Neuronal stem cell (in vitro differentiated cells): ENCODE measurements around the gene INHBB.

ENCODE experiments used
- DNase-seq: peaks from one replicate; pipeline ENCODE4 v3.0.0-alpha.2; 2013; ENCODE audit warnings: low spot score
- H2AFZ ChIP-seq: one replicate; pipeline ENCODE4 v1.6.1; 2013; ENCODE audit warnings: mild to moderate bottlenecking, low read length, inconsistent platforms
- H2AK5ac ChIP-seq: 2 replicates; pipeline ENCODE4 v1.6.1; 2013; ENCODE audit warnings: low read depth, mild to moderate bottlenecking, inconsistent platforms, low read length, moderate library complexity, mixed read lengths
- H2BK120ac ChIP-seq: 2 replicates; pipeline ENCODE4 v1.6.1; 2013; ENCODE audit warnings: low read depth, mild to moderate bottlenecking, inconsistent platforms, low read length, moderate library complexity, mixed read lengths
- H2BK12ac ChIP-seq: one replicate; pipeline ENCODE4 v1.6.1; 2013; ENCODE audit warnings: low read length, inconsistent platforms
- H2BK15ac ChIP-seq: 2 replicates; pipeline ENCODE4 v1.6.1; 2013; ENCODE audit warnings: mild to moderate bottlenecking, low read length, inconsistent platforms, mixed read lengths
- H2BK5ac ChIP-seq: one replicate; pipeline ENCODE4 v1.6.1; 2013; ENCODE audit warnings: inconsistent platforms, mild to moderate bottlenecking, low read length, moderate library complexity
- H3K14ac ChIP-seq: one replicate; pipeline ENCODE4 v1.6.1; 2013; ENCODE audit warnings: low read length, inconsistent platforms
- H3K18ac ChIP-seq: 2 replicates; pipeline ENCODE4 v1.6.1; 2013; ENCODE audit warnings: low read length, inconsistent platforms
- H3K23ac ChIP-seq: 2 replicates; pipeline ENCODE4 v1.6.1; 2013; ENCODE audit warnings: low read depth, mild to moderate bottlenecking, mixed read lengths, low read length, inconsistent platforms; ENCODE audit not compliant: poor library complexity
- H3K27ac ChIP-seq: replicated peaks from 3 replicates; pipeline ENCODE4 v1.5.1; 2013; ENCODE audit warnings: low read length, inconsistent platforms
- H3K27me3 ChIP-seq, 3 experiments: 2 replicates each; pipeline ENCODE4 v1.6.1; 2013; ENCODE audit warnings: low read length in 3 of 3, mild to moderate bottlenecking in 2 of 3, inconsistent platforms in 1 of 3, low read depth in 1 of 3, mixed read lengths in 1 of 3, moderate library complexity in 1 of 3; ENCODE audit not compliant: control insufficient read depth in 3 of 3, insufficient read depth in 3 of 3
- H3K36me3 ChIP-seq, 2 donors: replicated peaks in 1 of 2; 2 replicates each; pipeline ENCODE4 v1.6.1; 2013; ENCODE audit warnings: low read length in 2 of 2; ENCODE audit not compliant: control insufficient read depth in 2 of 2, insufficient read depth in 2 of 2
- H3K4ac ChIP-seq: 2 replicates; pipeline ENCODE4 v1.6.1; 2013; ENCODE audit warnings: inconsistent platforms, mild to moderate bottlenecking, low read length, moderate library complexity
- H3K4me1 ChIP-seq, 2 donors: 1 replicate in 1 of 2; 2 replicates in 1 of 2; pipeline ENCODE4 v1.6.1; 2013; ENCODE audit warnings: low read length in 2 of 2, low read depth in 1 of 2; ENCODE audit not compliant: control insufficient read depth in 2 of 2, insufficient read depth in 1 of 2
- H3K4me2 ChIP-seq: one replicate; pipeline ENCODE4 v1.6.1; 2013; ENCODE audit warnings: mild to moderate bottlenecking, low read length, inconsistent platforms; ENCODE audit not compliant: insufficient read depth, poor library complexity, severe bottlenecking
- H3K4me3 ChIP-seq, 2 donors: 2 replicates each; pipeline ENCODE4 v1.5.1; 2013; ENCODE audit warnings: low read length in 2 of 2, mild to moderate bottlenecking in 2 of 2, inconsistent platforms in 1 of 2, moderate library complexity in 1 of 2
- H3K79me1 ChIP-seq: one replicate; pipeline ENCODE4 v1.6.1; 2013; ENCODE audit warnings: low read depth, mild to moderate bottlenecking, inconsistent platforms, low read length, moderate library complexity
- H3K9ac ChIP-seq: one replicate; pipeline ENCODE4 v1.6.1; 2013; ENCODE audit warnings: mild to moderate bottlenecking, low read depth, low read length, inconsistent platforms; ENCODE audit not compliant: poor library complexity
- H3K9me3 ChIP-seq, 2 donors: replicated peaks in 1 of 2; 2 replicates each; pipeline versions ENCODE3 to v1.6.1; 2013; ENCODE audit warnings: low read length in 2 of 2, mild to moderate bottlenecking in 2 of 2, inconsistent platforms in 1 of 2, low read depth in 1 of 2, mixed read lengths in 1 of 2, moderate library complexity in 1 of 2; ENCODE audit not compliant: control insufficient read depth in 2 of 2, insufficient read depth in 1 of 2
- H4K8ac ChIP-seq: one replicate; pipeline ENCODE4 v1.6.1; 2013; ENCODE audit warnings: low read depth, mild to moderate bottlenecking, inconsistent platforms, low read length, moderate library complexity
- H4K91ac ChIP-seq: one replicate; pipeline ENCODE4 v1.6.1; 2013; ENCODE audit warnings: low read length, low read depth, mild to moderate bottlenecking, inconsistent platforms; ENCODE audit not compliant: poor library complexity
- WGBS, 2 donors: extraction: QIAGEN DNeasy Blood & Tissue Kit; methylation state at CpG; one replicate each; pipeline ENCODE4 v1.1.7; 2013; ENCODE audit warnings: missing lambda C conversion rate in 2 of 2, mixed read lengths in 1 of 2; ENCODE audit not compliant: insufficient read length in 2 of 2, insufficient replicate concordance in 1 of 2; ENCODE audit errors: extremely low coverage in 2 of 2; 5-methylcytosine and 5-hydroxymethylcytosine counted together

INHBB gene

GRCh38 chr2:120367221-120367620, 21.3 kb downstream of the INHBB start:
- Histone ChIP-seq H3K27me3 (peaks cover 0 to 21% (median 2%) of the 10 kb centered on the region in 3 experiments), H3K4me2 (no peak overlapping the region), H3K9ac (no peak overlapping the region), H4K8ac (no peak overlapping the region), H3K23ac (peak overlapping the region; percentile 63), H3K36me3 (no peaks in the 10 kb centered on the region), H2AFZ (no peak overlapping the region), H4K91ac (no peak overlapping the region), H2BK12ac (no peak overlapping the region), H3K4me3 (no peak overlapping the region), H3K4me1 (no peaks in the 10 kb centered on the region), H2BK5ac (no peak overlapping the region), H3K9me3 (peaks cover 0 to 3% of the 10 kb centered on the region in 2 donors), H3K27ac (no peak overlapping the region), H2AK5ac (peak overlapping the region; percentile 51), H3K79me1 (no peaks in the 10 kb centered on the region), H3K18ac (peak overlapping the region; percentile 44), H2BK120ac (no peak overlapping the region), H2BK15ac (no peak overlapping the region), H3K14ac (peak overlapping the region; percentile 97), H3K4ac (no peak overlapping the region)
- WGBS, 2 donors = no CpG with 5 or more reads among the region's 8 CpGs
- no peak for DNase-seq

GRCh38 chr2:120367649-120368048, 21.7 kb downstream of the INHBB start:
- Histone ChIP-seq H3K9me3 (peaks cover 0 to 3% of the 10 kb centered on the region in 2 donors), H3K4me2 (no peak overlapping the region), H3K23ac (no peak overlapping the region), H4K91ac (peak overlapping the region; percentile 89), H3K14ac (no peak overlapping the region), H3K4ac (no peak overlapping the region), H2BK12ac (no peak overlapping the region), H3K36me3 (no peaks in the 10 kb centered on the region), H3K79me1 (no peaks in the 10 kb centered on the region), H2BK15ac (peak overlapping the region; percentile 60), H3K4me3 (no peak overlapping the region), H3K9ac (no peak overlapping the region), H3K18ac (peak overlapping the region; percentile 72), H3K4me1 (no peaks in the 10 kb centered on the region), H4K8ac (no peak overlapping the region), H2AFZ (no peak overlapping the region), H3K27me3 (peaks cover 0 to 22% (median 3%) of the 10 kb centered on the region in 3 experiments), H2BK5ac (no peak overlapping the region), H3K27ac (no peak overlapping the region), H2AK5ac (no peak overlapping the region), H2BK120ac (no peak overlapping the region)
- no CpG with 5 or more reads among the region's 5 CpGs for WGBS, 2 donors
- DNase-seq = no peak

DNA sequence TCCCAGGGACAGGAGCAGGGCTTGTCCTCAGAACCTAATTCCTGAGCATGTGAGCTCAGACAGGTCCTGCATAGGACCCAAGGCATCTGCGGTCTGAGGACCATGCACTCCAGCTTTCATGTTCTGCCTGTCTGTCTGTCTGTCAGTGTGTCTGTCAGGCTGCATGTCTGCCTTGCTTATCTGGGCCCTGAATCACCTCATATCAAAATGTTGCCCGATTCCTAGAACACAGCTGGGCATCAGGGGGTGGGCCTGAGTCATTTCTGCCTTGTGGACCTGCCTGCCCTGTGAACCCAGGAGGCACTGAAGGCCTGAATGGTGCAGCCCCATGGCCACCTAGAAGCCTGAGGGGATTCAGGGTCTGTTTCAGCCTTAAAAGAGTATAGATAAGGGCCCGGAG, 22.1 kb downstream of the INHBB start:
- DNase-seq = no peak
- Histone ChIP-seq H3K4me1 (peaks cover 0 to 2% of the 10 kb centered on the region in 2 donors), H3K9me3 (peaks cover 0 to 6% of the 10 kb centered on the region in 2 donors), H4K8ac (no peak overlapping the region), H3K36me3 (no peaks in the 10 kb centered on the region), H3K27me3 (peaks cover 0 to 25% (median 7%) of the 10 kb centered on the region in 3 experiments), H3K14ac (no peak overlapping the region), H3K23ac (no peak overlapping the region), H3K18ac (peak overlapping the region; percentile 72), H3K4ac (no peak overlapping the region), H3K79me1 (no peaks in the 10 kb centered on the region), H3K4me3 (no peak overlapping the region), H4K91ac (peak overlapping the region; percentile 89), H2BK120ac (no peak overlapping the region), H2BK5ac (no peak overlapping the region), H2AFZ (no peak overlapping the region), H3K27ac (no peak overlapping the region), H3K4me2 (no peak overlapping the region), H2BK12ac (no peak overlapping the region), H3K9ac (no peak overlapping the region), H2AK5ac (no peak overlapping the region), H2BK15ac (peak overlapping the region; percentile 60)
- WGBS, 2 donors = no CpG with 5 or more reads among the region's 3 CpGs

- H3K4me1 ChIP-seq = peaks cover 0 to 4% of the 10 kb centered on the region in 2 donors
- H3K36me3 ChIP-seq = no peaks in the 10 kb centered on the region
- no peak overlapping the region for H3K27ac ChIP-seq
- H2AK5ac ChIP-seq = no peak overlapping the region
- no peak overlapping the region for H2AFZ ChIP-seq
- no peak overlapping the region for H4K8ac ChIP-seq
- H3K18ac ChIP-seq = no peak overlapping the region
- no peak overlapping the region for H3K4ac ChIP-seq
- no peak overlapping the region for H3K4me2 ChIP-seq
- H2BK12ac ChIP-seq = no peak overlapping the region
- H4K91ac ChIP-seq = no peak overlapping the region
- H2BK5ac ChIP-seq = no peak overlapping the region
- H3K9me3 ChIP-seq = peaks cover 0 to 6% of the 10 kb centered on the region in 2 donors
- peaks cover 0 to 26% (median 7%) of the 10 kb centered on the region in 3 experiments for H3K27me3 ChIP-seq
- H3K14ac ChIP-seq = no peak overlapping the region
- no peak overlapping the region for H2BK15ac ChIP-seq
- H3K79me1 ChIP-seq = no peaks in the 10 kb centered on the region
- H3K23ac ChIP-seq = no peak overlapping the region
- WGBS, 2 donors = no CpG with 5 or more reads among the region's 4 CpGs
- no peak overlapping the region for H3K4me3 ChIP-seq
- H2BK120ac ChIP-seq = no peak overlapping the region
- DNase-seq = no peak
- no peak overlapping the region for H3K9ac ChIP-seq
Measured at GRCh38 chr2:120369250-120369649, 23.3 kb downstream of the INHBB start.
